LNCaP clone FGC (cell line): ENCODE data around the gene PPP1R3E.

ENCODE experiments used
- DNase-seq: peaks from one replicate; pipeline ENCODE4 v3.0.0-alpha.2; 2011; ENCODE audit warnings: low read depth
- H3K4me3 ChIP-seq: 2 replicates; pipeline ENCODE4 v1.5.1; 2011; ENCODE audit warnings: mild to moderate bottlenecking, low read depth, low read length, control low read depth
- TF ChIP-seq, protein P1 (sequence below): IDR thresholded peaks from 2 replicates; pipeline ENCODE4 v1.5.1; 2012; ENCODE audit warnings: mild to moderate bottlenecking; ENCODE audit not compliant: control insufficient read depth, insufficient read depth; ENCODE audit errors: extremely low read depth

PPP1R3E gene

GRCh38 chr14:23308721-23309445 lies 6.2 kb upstream of the PPP1R3E start:
- TF ChIP-seq, protein P1, sequence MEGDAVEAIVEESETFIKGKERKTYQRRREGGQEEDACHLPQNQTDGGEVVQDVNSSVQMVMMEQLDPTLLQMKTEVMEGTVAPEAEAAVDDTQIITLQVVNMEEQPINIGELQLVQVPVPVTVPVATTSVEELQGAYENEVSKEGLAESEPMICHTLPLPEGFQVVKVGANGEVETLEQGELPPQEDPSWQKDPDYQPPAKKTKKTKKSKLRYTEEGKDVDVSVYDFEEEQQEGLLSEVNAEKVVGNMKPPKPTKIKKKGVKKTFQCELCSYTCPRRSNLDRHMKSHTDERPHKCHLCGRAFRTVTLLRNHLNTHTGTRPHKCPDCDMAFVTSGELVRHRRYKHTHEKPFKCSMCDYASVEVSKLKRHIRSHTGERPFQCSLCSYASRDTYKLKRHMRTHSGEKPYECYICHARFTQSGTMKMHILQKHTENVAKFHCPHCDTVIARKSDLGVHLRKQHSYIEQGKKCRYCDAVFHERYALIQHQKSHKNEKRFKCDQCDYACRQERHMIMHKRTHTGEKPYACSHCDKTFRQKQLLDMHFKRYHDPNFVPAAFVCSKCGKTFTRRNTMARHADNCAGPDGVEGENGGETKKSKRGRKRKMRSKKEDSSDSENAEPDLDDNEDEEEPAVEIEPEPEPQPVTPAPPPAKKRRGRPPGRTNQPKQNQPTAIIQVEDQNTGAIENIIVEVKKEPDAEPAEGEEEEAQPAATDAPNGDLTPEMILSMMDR = no peak
- DNase-seq = no peak
- H3K4me3 ChIP-seq = no peak overlapping the region

DNA sequence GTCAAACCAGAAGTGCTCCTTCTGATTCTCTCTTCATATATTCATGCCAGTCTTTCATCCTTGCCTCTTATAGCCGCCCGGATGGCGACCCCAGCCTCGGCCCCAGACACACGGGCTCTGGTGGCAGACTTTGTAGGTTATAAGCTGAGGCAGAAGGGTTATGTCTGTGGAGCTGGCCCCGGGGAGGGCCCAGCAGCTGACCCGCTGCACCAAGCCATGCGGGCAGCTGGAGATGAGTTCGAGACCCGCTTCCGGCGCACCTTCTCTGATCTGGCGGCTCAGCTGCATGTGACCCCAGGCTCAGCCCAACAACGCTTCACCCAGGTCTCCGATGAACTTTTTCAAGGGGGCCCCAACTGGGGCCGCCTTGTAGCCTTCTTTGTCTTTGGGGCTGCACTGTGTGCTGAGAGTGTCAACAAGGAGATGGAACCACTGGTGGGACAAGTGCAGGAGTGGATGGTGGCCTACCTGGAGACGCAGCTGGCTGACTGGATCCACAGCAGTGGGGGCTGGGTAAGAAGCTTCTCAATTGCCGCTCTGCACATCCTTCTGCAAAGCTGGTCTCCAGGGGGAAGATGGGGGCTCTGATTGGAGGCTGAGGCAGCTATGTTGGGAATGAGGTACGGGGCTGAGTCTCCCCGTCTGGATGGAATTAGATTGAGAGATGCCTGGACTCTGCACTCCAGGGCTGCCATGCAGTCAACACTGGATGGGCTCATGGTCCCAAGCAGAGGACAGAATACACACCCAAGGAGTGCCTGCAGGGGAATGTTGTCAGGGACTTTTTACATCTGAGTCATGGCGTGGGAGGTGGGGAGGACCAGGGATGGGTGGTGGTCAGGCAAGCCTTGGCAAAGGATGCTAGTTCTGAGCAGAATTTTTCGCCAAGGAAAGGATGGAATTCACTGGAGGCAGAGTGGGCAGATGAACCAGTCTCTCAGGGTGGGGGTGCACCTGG lies 5.3 kb upstream of the PPP1R3E start:
- no peak for DNase-seq
- TF ChIP-seq, protein P1 = no peak
- peak overlapping the region; percentile 75 for H3K4me3 ChIP-seq

GRCh38 chr14:23307146-23307530 lies 4.5 kb upstream of the PPP1R3E start:
- peak overlapping the region; percentile 75 for H3K4me3 ChIP-seq
- TF ChIP-seq, protein P1 = no peak
- DNase-seq = no peak

- TF ChIP-seq, protein P1 = no peak
- H3K4me3 ChIP-seq = peak within 1 kb of the TSS; percentile 75
- peak; percentile 80 for DNase-seq
Observed at GRCh38 chr14:23306412-23307145, 3.9 kb upstream of the PPP1R3E start, which contains the start of gene BCL2L2. Gene BCL2L2 (plus strand): TSS chr14:23306833. CDS start chr14:23307768, 935 bp downstream.

- DNase-seq = no peak
- TF ChIP-seq, protein P1 = no peak
- peak overlapping the region; percentile 58 for H3K4me3 ChIP-seq
Observed at GRCh38 chr14:23301969-23302289, 730 bp downstream of the PPP1R3E start.

GRCh38 chr14:23301288-23301968 lies 1.2 kb downstream of the PPP1R3E start:
- peak; percentile 94 for DNase-seq

More at GRCh38 chr14:23301288-23301968, 1.2 kb downstream of the PPP1R3E start:
- TF ChIP-seq, protein P1 = peak; percentile 94
- H3K4me3 ChIP-seq = peak overlapping the region; percentile 72
